Brain microvascular endothelial cell (primary cell): ENCODE results near the gene VAC14.

Source experiments
- DNase-seq: peaks from one replicate; pipeline ENCODE4 v3.0.0-alpha.2; 2020
- H3K27ac ChIP-seq: fragments of 250-450 bp; sonication (Bioruptor Pico); 2 replicates; pipeline ENCODE4 v1.5.1; 2020; ENCODE audit warnings: mild to moderate bottlenecking, moderate library complexity
- H3K27me3 ChIP-seq: fragments of 250-450 bp; sonication (Bioruptor Pico); replicated peaks from 2 replicates; pipeline ENCODE4 v1.5.1; 2020; ENCODE audit warnings: mild to moderate bottlenecking
- H3K36me3 ChIP-seq: fragments of 250-450 bp; sonication (Bioruptor Pico); replicated peaks from 2 replicates; pipeline ENCODE4 v1.5.1; 2020; ENCODE audit warnings: mild to moderate bottlenecking
- H3K4me3 ChIP-seq: 2 replicates; pipeline ENCODE4 v1.5.1; 2011; ENCODE audit warnings: low read depth, mild to moderate bottlenecking, control low read depth, low read length, moderate library complexity
- in situ Hi-C: cut with HindIII; loops from 2 replicates; pipeline ENCODE4 v1.10.0; 2017; ENCODE audit warnings: low sequenced_read_pairs, low pct_ligation_motif_present
- TF ChIP-seq, protein P1 (sequence below): IDR thresholded peaks from 2 replicates; pipeline ENCODE4 v1.5.1; 2011; ENCODE audit warnings: low read depth, mild to moderate bottlenecking, moderate library complexity, low read length, control low read depth, inconsistent platforms; ENCODE audit errors: missing control alignments

VAC14 gene

DNA sequence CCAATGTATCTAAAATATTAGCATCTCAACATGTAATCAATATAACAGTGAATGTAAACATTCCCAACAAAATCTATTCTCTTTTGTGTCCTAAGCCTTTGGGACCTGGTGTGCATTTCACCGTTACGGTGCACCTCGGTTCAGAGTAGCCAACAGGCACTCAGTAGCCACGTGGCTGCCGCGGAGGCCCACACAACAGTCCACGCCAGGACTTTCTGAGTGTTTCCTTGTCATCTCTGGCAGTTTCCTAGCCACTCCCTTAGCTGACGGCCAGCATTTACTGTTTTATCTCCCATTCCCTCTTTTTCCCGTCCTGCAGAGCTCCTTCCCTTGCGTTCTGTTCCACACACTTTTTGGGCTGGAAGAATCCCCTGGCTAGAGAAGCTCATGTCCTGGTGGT is 36.3 kb downstream of the VAC14 start:
- TF ChIP-seq, protein P1, sequence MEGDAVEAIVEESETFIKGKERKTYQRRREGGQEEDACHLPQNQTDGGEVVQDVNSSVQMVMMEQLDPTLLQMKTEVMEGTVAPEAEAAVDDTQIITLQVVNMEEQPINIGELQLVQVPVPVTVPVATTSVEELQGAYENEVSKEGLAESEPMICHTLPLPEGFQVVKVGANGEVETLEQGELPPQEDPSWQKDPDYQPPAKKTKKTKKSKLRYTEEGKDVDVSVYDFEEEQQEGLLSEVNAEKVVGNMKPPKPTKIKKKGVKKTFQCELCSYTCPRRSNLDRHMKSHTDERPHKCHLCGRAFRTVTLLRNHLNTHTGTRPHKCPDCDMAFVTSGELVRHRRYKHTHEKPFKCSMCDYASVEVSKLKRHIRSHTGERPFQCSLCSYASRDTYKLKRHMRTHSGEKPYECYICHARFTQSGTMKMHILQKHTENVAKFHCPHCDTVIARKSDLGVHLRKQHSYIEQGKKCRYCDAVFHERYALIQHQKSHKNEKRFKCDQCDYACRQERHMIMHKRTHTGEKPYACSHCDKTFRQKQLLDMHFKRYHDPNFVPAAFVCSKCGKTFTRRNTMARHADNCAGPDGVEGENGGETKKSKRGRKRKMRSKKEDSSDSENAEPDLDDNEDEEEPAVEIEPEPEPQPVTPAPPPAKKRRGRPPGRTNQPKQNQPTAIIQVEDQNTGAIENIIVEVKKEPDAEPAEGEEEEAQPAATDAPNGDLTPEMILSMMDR = no peak
- H3K4me3 ChIP-seq = no peak overlapping the region
- in situ Hi-C loops = no loop called here
- no peaks in the 10 kb centered on the region for H3K27me3 ChIP-seq
- DNase-seq = no peak
- H3K36me3 ChIP-seq = peaks cover 9% of the 10 kb centered on the region
- no peak overlapping the region for H3K27ac ChIP-seq

DNA sequence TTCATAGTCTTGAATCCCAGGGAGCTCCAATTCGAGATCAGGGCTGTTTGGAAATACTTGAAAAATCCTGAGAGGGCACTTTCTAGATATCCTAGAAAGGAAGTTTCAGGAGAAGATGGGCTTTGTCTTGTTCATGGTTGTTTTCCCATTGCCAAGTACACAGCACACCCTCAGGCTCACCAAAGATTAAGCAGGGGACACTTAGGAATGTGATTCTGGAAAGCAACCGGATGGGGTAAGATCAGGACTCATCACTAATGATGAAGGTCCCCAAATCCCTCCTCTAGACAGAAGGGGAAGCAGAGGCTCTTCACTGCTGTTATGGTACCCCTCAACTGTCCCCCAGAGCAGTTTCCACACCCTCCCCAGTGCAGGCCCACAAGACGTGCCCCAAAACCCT is 40.7 kb downstream of the VAC14 start:
- H3K27me3 ChIP-seq = no peaks in the 10 kb centered on the region
- peaks cover 11% of the 10 kb centered on the region for H3K36me3 ChIP-seq
- no peak for DNase-seq
- peak overlapping the region; percentile 35 for H3K27ac ChIP-seq
- no peak overlapping the region for H3K4me3 ChIP-seq
- in situ Hi-C loops = no loop called here
- TF ChIP-seq, protein P1 = no peak

DNA sequence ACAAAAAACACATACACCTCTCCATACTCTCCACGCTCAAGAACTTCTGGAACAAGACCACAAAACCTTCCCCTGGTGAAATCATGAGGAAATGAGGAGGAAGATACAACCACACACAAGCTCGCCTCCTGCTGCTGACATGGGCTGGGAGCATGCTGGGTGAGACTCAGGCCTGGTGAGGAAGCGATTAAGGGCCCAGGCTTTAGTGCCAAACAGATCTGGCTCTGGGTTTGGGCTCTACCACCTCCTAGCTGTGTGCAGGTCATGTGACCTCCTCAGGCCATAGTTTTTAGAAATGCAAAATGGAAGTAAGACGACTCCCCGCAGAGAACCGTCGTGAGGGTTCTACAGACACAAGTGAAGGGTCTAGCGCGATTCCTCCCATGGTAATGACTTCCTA is 41.3 kb downstream of the VAC14 start:
- no peaks in the 10 kb centered on the region for H3K27me3 ChIP-seq
- TF ChIP-seq, protein P1 = peak; percentile 14
- in situ Hi-C loops = no loop called here
- DNase-seq = no peak
- H3K36me3 ChIP-seq = peaks cover 11% of the 10 kb centered on the region
- no peak overlapping the region for H3K27ac ChIP-seq
- H3K4me3 ChIP-seq = no peak overlapping the region

DNA sequence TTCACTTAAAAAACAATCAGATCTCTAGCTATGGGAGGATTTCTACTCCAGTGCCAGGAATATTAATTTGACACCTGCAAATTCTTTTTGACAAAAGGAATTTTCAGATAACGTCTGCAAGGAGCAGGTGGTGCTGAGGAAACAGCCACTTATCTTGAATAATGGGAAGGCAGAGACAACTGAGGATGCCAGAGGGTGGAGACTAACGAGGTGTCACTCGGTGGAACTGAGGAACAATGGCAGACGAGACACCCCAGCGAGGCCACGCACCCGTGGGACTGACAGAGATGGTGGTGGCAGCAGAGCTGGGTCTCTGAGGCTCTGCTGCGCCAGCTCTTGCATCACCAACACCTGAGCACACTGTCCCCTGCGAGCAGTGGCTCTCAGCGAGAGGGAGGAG is 42.2 kb downstream of the VAC14 start:
- in situ Hi-C loops = no loop called here
- H3K36me3 ChIP-seq = peaks cover 11% of the 10 kb centered on the region

DNA sequence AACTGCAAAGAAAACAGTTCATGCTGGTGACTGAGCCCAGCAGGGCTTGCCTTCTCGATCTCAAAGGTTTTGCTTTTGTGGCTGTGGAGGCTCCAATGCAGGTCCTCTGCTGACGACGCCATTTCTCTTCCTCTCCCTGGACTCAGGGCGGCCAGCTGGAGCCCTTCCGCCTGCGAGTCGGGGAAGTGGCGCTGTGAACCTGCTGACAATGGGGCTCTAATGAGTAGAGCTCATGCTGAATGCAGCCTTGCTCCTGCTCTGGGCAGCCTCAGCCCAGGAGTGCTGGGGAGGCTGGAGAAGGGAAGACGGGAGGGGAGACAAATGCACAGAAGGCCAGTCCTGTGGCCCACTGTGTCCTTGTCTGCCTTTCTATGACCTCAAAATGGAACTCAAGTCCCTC is 43.8 kb downstream of the VAC14 start:
- Histone ChIP-seq H3K4me3 (no peak overlapping the region), H3K36me3 (peaks cover 5% of the 10 kb centered on the region), H3K27ac (no peak overlapping the region), H3K27me3 (no peaks in the 10 kb centered on the region)
- TF ChIP-seq, protein P1 = no peak
- no peak for DNase-seq
- in situ Hi-C loops = no loop called here

More for the DNA sequence above, 42.2 kb downstream of the VAC14 start:
- Histone ChIP-seq H3K27me3 (no peaks in the 10 kb centered on the region), H3K27ac (no peak overlapping the region), H3K4me3 (no peak overlapping the region)
- TF ChIP-seq, protein P1 = no peak
- no peak for DNase-seq

DNA sequence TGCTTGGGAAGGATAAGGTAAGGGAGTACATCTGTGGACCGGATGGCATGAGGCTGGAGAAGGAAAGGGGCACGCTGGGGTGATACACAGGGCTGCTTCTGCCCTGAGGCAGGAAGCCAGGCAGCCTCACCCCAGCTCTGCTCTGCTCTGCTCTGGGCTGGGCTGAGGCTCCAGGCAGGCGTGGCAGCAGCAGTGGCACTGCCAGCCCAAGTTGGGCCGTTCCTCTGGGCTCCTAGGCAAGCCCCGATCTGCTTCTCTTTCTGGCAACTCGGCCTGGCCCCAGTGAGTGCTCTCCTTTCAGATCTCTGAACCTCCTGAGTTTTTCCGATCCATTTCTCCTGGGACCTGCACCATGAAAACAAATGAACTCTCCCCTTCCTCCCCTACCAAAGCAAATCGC is 44.9 kb downstream of the VAC14 start:
- no peak for DNase-seq
- in situ Hi-C loops = no loop called here
- Histone ChIP-seq H3K36me3 (peaks cover 5% of the 10 kb centered on the region), H3K4me3 (no peak overlapping the region), H3K27me3 (no peaks in the 10 kb centered on the region), H3K27ac (no peak overlapping the region)
- TF ChIP-seq, protein P1 = no peak
